NCI-H748 treated with DMSO at 0.1 percent for 48 hours (cell line): ENCODE data around the gene GTF2H2C.
"Not testable (repeated sequence)": the region's sequence is repeated elsewhere in the genome, so short reads cannot be mapped to it uniquely, and the experiment has no call there.

Experiments used
- DNase-seq: peaks from one replicate; lab custom pipeline; 2025; lab: John Stamatoyannopoulos, UW

The GTF2H2C gene

DNA sequence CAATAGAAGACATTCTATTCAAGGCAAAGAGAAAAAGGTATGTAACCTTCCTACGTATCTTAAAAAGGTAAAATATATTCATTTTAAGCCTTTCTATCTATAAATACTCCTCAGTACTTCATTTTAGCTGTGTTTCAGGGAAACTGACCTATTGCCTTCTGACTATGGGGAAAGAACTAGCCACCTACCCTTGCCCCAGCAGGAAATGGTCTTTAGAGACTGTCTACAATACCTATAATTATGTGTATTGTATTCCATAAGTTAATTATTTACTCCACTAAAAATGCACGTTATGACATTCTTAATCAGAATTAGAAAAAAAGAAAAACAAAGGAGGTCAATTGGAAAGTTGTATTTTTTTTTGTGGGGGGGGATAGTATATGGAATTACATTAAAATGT, 6.2 kb downstream of the GTF2H2C start:
- not testable (repeated sequence) for DNase-seq

DNA sequence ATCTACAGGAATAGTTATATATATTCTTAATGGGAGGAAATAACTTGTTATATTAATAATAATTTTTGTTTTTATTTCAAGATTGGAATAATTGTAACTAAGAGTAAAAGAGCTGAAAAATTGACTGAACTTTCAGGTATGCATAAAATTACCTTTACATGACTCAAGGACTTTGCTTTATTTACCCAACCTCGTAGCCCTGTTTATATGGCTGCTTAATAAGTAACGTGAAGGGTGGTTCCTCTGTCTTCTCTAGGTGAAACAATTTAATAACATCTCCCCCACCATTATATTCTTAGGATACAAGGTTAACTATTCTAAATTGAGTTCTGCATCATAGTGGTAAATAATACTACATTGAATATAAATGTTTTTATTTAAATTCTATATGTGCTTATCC, 8.1 kb downstream of the GTF2H2C start:
- not testable (repeated sequence) for DNase-seq

DNA sequence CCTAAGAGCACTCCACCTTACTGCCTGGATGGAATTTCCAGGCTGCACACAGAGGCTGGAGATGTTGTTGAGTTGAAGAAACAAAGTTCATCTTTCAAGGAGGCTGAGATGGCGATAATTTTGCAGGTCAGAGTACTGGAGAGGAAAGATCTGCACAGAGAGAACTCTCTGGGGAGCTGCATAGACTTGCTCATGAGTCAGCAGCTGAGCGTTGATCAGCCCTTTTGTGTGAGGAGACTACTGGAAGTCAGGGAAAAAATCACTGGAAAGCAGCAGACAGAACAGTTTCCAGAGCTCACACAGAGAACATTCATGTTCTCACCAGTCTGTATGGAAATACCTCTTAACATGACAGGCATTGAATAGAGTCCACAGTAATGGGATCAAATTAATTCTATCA, 23.4 kb downstream of the GTF2H2C start:
- not testable (repeated sequence) for DNase-seq

- DNase-seq, result not testable (repeated sequence)
Observed at GRCh38 chr5:69596114-69596840, 36.3 kb downstream of the GTF2H2C start.

GRCh38 chr5:69601947-69602346, 42.0 kb downstream of the GTF2H2C start:
- not testable (repeated sequence) for DNase-seq

- not testable (repeated sequence) for DNase-seq
Observed at GRCh38 chr5:69606839-69607238, 46.8 kb downstream of the GTF2H2C start.

DNA sequence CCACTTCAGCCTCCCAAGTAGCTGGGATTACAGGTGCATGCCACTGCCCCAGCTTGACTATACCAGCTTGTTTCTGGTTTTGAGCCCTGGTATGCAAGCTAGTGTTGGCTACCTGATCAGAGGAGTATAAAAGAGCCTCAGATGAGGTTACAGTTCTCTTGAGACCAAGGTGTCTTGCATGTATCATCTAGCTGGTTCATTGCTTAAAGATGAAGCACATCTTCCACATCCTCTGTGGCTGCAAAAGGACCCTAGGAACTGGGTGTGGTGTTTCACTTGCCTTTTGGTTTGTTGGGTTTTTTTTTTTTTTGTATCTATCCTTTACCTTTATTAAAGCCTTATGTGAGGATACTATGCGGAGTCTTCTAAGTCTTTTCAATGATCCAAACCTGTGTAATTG, 47.8 kb downstream of the GTF2H2C start:
- DNase-seq, result not testable (repeated sequence)

DNA sequence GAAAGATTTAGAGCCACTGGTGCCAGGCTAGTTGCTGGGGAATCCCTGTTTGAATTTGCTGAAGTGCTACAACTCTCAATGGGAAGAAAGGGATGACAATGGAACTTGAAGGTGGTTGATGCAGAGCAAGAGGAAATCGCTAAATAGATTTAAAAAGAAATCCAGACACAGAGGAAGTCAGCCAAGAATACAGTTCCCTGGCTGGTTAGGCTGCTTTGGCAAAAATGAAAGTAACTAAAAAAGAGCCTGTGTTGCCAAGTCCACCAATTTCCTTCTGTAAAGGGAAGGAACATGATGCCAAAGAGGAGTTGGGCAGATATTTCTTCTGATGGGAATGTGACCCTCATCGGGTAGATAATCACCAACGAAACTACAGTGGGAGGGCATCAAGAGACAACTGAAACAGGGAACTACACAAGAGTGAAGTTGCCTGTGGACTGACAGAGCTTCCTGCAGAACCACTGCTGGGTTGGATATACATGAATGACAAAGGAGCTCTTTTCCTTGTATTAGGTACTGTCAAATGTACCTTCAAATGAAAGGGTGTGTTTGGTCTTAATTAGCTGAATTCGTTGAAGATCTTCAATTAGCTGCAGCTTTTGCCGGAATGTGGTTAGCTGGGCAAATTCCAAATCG, 49.0 kb downstream of the GTF2H2C start:
- DNase-seq, result not testable (repeated sequence)

GRCh38 chr5:69614843-69615242, 54.9 kb downstream of the GTF2H2C start:
- DNase-seq, result not testable (repeated sequence)

DNA sequence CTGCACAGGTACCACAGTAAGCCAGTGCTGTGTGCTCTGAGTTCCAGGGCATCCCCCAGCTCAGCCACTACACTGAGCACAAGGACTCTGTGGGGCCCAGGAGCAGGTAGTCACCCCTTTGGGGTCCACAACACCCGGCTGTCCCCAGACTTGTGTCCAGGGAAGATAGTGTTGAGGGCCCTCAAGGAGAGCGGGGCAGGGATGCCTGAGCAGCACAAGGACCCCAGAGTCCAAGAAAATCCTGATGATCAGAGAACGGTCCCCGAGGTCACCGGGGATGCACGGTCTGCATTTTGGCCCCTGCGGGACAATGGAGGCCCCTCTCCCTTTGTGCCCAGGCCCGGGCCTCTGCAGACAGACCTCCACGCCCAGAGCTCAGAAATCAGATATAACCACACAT, 71.9 kb downstream of the GTF2H2C start:
- DNase-seq, result not testable (repeated sequence)
